Loucy (cell line): Measurements from ENCODE around the gene PRKAG3.
"Not testable (repeated sequence)": the region's sequence is repeated elsewhere in the genome, so short reads cannot be mapped to it uniquely, and the experiment has no call there.

Experiments used
- H2AFZ ChIP-seq: fragments of 200-600 bp; sonication (generic); 2 replicates; pipeline ENCODE4 v1.6.0; 2016; ENCODE audit warnings: antibody characterized with exemption, mild to moderate bottlenecking, low read length, moderate library complexity
- H3F3A ChIP-seq: fragments of 200-600 bp; 2 replicates; pipeline ENCODE4 v1.6.0; 2016; ENCODE audit warnings: antibody characterized with exemption, low read depth, mild to moderate bottlenecking
- H3K27me3 ChIP-seq: fragments of 200-600 bp; sonication (generic); 2 replicates; pipeline ENCODE4 v1.6.1; 2014; ENCODE audit warnings: low read length, mild to moderate bottlenecking; ENCODE audit not compliant: insufficient read depth, poor library complexity, severe bottlenecking
- H3K36me3 ChIP-seq: fragments of 200-600 bp; sonication (generic); 2 replicates; pipeline ENCODE4 v1.6.1; 2016; ENCODE audit warnings: low read length; ENCODE audit not compliant: insufficient read depth
- H3K4me1 ChIP-seq: fragments of 200-600 bp; sonication (generic); 2 replicates; pipeline ENCODE4 v1.5.1; 2014; ENCODE audit warnings: low read length, mild to moderate bottlenecking; ENCODE audit not compliant: insufficient read depth, poor library complexity, severe bottlenecking
- H3K4me2 ChIP-seq: fragments of 200-600 bp; sonication (generic); 2 replicates; pipeline ENCODE4 v1.6.0; 2014; ENCODE audit warnings: antibody characterized with exemption, low read length, low read depth, mild to moderate bottlenecking; ENCODE audit not compliant: poor library complexity, severe bottlenecking
- H3K4me3 ChIP-seq: fragments of 200-600 bp; sonication (generic); 2 replicates; pipeline ENCODE4 v1.5.1; 2014; ENCODE audit warnings: low read length, mild to moderate bottlenecking, mixed read lengths; ENCODE audit not compliant: poor library complexity, severe bottlenecking
- H3K79me2 ChIP-seq: fragments of 200-600 bp; sonication (generic); 2 replicates; pipeline ENCODE4 v1.6.1; 2014; ENCODE audit warnings: low read length; ENCODE audit not compliant: insufficient read depth
- H3K9ac ChIP-seq: fragments of 200-600 bp; sonication (generic); 2 replicates; pipeline ENCODE4 v1.6.0; 2014; ENCODE audit warnings: mild to moderate bottlenecking, low read depth, low read length, moderate library complexity; ENCODE audit not compliant: poor library complexity, severe bottlenecking
- H3K9me2 ChIP-seq: fragments of 200-600 bp; sonication (generic); replicated peaks from 2 replicates; pipeline ENCODE4 v1.6.1; 2016; ENCODE audit warnings: low read depth, low read length, mixed read lengths
- H3K9me3 ChIP-seq: fragments of 200-600 bp; sonication (generic); 2 replicates; pipeline ENCODE4 v1.6.1; 2014; ENCODE audit warnings: mild to moderate bottlenecking, antibody characterized with exemption, low read length, low read depth; ENCODE audit not compliant: insufficient read depth
- H4K20me1 ChIP-seq: fragments of 200-600 bp; sonication (generic); 2 replicates; pipeline ENCODE4 v1.6.0; 2014; ENCODE audit warnings: antibody characterized with exemption, low read length, mild to moderate bottlenecking; ENCODE audit not compliant: insufficient read depth, poor library complexity, severe bottlenecking
- EZH2phosphoT487 ChIP-seq: fragments of 200-600 bp; IDR thresholded peaks from 2 replicates; pipeline ENCODE4 v1.6.1; 2018; ENCODE audit warnings: antibody characterized with exemption, mild to moderate bottlenecking, moderate library complexity, borderline replicate concordance
- TF ChIP-seq, protein P1 (sequence below): fragments of 200-600 bp; sonication (generic); conservative IDR thresholded peaks from 2 replicates; pipeline ENCODE4 v1.5.1; 2014; ENCODE audit warnings: mild to moderate bottlenecking, antibody characterized with exemption, low read length

Gene PRKAG3

DNA sequence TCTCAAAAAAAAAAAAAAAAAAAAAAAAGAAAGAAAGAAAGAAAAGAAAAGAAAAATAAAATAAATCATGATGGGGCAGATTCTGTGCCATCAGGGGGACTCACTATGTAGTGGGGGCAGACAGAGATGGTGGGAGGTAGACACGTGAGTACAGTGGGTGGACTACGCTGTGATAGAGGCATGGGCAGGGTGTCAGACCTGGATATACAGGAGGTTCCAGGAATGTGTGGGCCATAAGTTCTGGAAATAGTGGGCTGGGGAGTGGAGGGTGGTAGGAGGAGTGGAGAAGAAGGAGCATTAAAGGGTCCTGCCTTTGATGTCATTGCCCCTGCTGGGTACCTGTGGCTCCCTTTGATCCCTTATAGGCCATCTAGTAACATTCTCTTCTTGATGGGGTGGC, 19.2 kb upstream of the PRKAG3 start:
- Histone ChIP-seq H3K4me2 (no peak overlapping the region), H4K20me1 (no peaks in the 10 kb centered on the region), H3K4me1 (peaks cover 1% of the 10 kb centered on the region), H3K36me3 (no peaks in the 10 kb centered on the region), H3K79me2 (no peaks in the 10 kb centered on the region), H3F3A (no peaks in the 10 kb centered on the region), H3K9ac (no peak overlapping the region), H2AFZ (no peak overlapping the region), H3K9me3 (no peaks in the 10 kb centered on the region), H3K9me2 (no peaks in the 10 kb centered on the region), H3K4me3 (no peak overlapping the region), H3K27me3 (no peaks in the 10 kb centered on the region)
- TF ChIP-seq, protein P1, sequence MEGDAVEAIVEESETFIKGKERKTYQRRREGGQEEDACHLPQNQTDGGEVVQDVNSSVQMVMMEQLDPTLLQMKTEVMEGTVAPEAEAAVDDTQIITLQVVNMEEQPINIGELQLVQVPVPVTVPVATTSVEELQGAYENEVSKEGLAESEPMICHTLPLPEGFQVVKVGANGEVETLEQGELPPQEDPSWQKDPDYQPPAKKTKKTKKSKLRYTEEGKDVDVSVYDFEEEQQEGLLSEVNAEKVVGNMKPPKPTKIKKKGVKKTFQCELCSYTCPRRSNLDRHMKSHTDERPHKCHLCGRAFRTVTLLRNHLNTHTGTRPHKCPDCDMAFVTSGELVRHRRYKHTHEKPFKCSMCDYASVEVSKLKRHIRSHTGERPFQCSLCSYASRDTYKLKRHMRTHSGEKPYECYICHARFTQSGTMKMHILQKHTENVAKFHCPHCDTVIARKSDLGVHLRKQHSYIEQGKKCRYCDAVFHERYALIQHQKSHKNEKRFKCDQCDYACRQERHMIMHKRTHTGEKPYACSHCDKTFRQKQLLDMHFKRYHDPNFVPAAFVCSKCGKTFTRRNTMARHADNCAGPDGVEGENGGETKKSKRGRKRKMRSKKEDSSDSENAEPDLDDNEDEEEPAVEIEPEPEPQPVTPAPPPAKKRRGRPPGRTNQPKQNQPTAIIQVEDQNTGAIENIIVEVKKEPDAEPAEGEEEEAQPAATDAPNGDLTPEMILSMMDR = no peak
- no peak for TF ChIP-seq EZH2phosphoT487

DNA sequence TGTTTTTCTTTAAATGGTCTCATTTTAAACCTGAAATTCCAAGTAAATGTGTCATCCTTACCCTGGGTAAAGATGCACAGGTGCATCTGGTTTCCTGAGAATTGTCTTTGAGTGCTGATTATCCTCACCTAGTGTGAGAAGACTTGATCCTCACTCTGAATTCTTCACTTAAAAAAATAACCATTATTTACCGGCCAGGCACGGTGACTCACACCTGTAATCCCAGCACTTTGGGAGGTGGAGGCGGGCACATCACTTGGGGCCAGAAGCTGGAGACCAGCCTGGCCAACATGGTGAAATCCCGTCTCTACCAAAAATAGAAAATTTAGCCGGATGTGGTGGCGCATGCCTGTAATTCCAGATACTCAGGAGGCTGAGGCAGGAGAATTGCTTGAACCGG, 18.1 kb upstream of the PRKAG3 start:
- H3F3A ChIP-seq = no peaks in the 10 kb centered on the region
- H4K20me1 ChIP-seq = no peaks in the 10 kb centered on the region
- no peaks in the 10 kb centered on the region for H3K9me2 ChIP-seq
- no peak overlapping the region for H2AFZ ChIP-seq
- H3K9ac ChIP-seq = no peak overlapping the region
- H3K4me3 ChIP-seq = no peak overlapping the region
- no peaks in the 10 kb centered on the region for H3K27me3 ChIP-seq
- H3K4me1 ChIP-seq = no peaks in the 10 kb centered on the region
- H3K4me2 ChIP-seq = no peak overlapping the region
- no peaks in the 10 kb centered on the region for H3K79me2 ChIP-seq
- H3K9me3 ChIP-seq = no peaks in the 10 kb centered on the region
- TF ChIP-seq EZH2phosphoT487 = no peak
- TF ChIP-seq, protein P1 = no peak
- no peaks in the 10 kb centered on the region for H3K36me3 ChIP-seq

DNA sequence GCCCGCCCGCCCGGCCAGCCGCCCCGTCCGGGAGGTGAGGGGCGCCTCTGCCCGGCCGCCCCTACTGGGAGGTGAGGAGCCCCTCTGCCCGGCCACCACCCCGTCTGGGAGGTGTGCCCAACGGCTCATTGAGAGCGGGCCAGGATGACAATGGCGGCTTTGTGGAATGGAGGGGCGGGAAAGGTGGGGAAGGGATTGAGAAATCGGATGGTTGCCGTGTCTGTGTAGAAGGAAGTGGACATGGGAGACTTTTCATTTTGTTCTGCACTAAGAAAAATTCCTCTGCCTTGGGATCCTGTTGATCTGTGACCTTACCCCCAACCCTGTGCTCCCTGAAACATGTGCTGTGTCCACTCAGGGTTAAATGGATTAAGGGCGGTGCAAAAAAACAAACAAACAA, 15.4 kb upstream of the PRKAG3 start:
- H3K4me2 ChIP-seq = not testable (repeated sequence)

DNA sequence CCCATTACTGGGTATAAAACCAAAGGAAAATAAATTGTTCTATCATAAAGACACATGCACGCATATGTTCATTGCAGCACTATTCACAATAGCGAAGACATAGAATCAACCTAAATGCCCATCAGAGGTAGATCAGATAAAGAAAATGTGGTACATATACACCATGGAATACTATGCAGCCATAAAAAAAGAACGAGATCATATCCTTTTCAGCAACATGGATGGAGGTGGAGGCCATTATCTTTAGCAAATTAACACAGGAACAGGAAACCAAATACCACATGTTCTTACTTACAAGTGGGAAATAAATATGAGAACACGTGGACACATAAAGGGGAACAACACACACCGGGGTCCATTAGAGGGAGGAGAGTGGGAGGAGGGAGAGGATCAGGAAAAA, 12.7 kb upstream of the PRKAG3 start:
- H3K27me3 ChIP-seq, H3K9ac ChIP-seq, H3K36me3 ChIP-seq, H3K4me1 ChIP-seq, H4K20me1 ChIP-seq, H3K9me2 ChIP-seq, H3F3A ChIP-seq, H3K4me2 ChIP-seq, H3K79me2 ChIP-seq, H3K4me3 ChIP-seq, H2AFZ ChIP-seq, H3K9me3 ChIP-seq: not testable (repeated sequence)

More for the DNA sequence above, 15.4 kb upstream of the PRKAG3 start:
- not testable (repeated sequence) for H3K9me3 ChIP-seq, H4K20me1 ChIP-seq, H3K9me2 ChIP-seq, H2AFZ ChIP-seq, H3K27me3 ChIP-seq, H3F3A ChIP-seq, H3K36me3 ChIP-seq, H3K79me2 ChIP-seq, H3K4me3 ChIP-seq, H3K4me1 ChIP-seq, H3K9ac ChIP-seq
